ENCODE measurements around the gene TOMM40.
A peak's percentile ranks its signal among the peaks of the same experiment; 100 is the strongest.
"Not testable (repeated sequence)": the region's sequence is repeated elsewhere in the genome, so short reads cannot be mapped to it uniquely, and the experiment has no call there.

TOMM40 gene

GRCh38 chr19:44926245-44927077 is 35.4 kb downstream of the TOMM40 start:
- H3K27me3 ChIP-seq (ENCODE audit: control insufficient read depth, insufficient read depth, low read length); H3K9me3 ChIP-seq (ENCODE audit: control insufficient read depth, low read length); H3K4me3 ChIP-seq (ENCODE audit: low read length); H3K36me3 ChIP-seq (ENCODE audit: control insufficient read depth, insufficient read depth, low read length): not testable (repeated sequence)
- Histone ChIP-seq H3K9ac (ENCODE audit: low read length) (peak overlapping the region; percentile 43), H3K4me1 (ENCODE audit: control insufficient read depth, insufficient read depth, low read length) (peaks cover 16% of the 10 kb centered on the region)

DNA sequence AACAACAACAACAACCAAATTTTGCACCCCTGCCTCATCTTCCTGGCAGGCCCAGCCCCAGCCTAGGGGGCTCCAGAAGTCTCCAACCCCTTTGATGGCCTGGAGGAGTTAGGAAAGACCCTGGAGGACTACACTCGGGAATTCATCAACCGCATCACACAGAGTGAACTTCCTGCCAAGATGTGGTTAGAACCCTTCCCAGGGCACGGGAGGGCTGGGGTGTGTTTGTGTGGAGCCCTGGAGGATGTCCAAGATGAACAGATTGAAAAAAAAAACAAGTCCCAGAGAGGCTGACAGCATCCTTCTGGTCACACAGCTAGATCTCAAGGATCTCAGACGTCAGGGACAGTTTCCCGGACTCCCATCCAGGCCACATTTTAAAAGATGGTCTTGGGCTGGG is 36.7 kb downstream of the TOMM40 start:
- Histone ChIP-seq H3K9me3 (ENCODE audit: control insufficient read depth, low read length) (no peaks in the 10 kb centered on the region), H3K4me1 (ENCODE audit: control insufficient read depth, insufficient read depth, low read length) (peaks cover 16% of the 10 kb centered on the region), H3K9ac (ENCODE audit: low read length) (no peak overlapping the region), H3K27me3 (ENCODE audit: control insufficient read depth, insufficient read depth, low read length) (no peaks in the 10 kb centered on the region), H3K36me3 (ENCODE audit: control insufficient read depth, insufficient read depth, low read length) (no peaks in the 10 kb centered on the region), H3K4me3 (ENCODE audit: low read length) (no peak overlapping the region)

- peaks cover 12% of the 10 kb centered on the region for H3K4me1 ChIP-seq (ENCODE audit: control insufficient read depth, insufficient read depth, low read length)
- no peaks in the 10 kb centered on the region for H3K9me3 ChIP-seq (ENCODE audit: control insufficient read depth, low read length)
- no peaks in the 10 kb centered on the region for H3K27me3 ChIP-seq (ENCODE audit: control insufficient read depth, insufficient read depth, low read length)
- no peak overlapping the region for H3K4me3 ChIP-seq (ENCODE audit: low read length)
- no peaks in the 10 kb centered on the region for H3K36me3 ChIP-seq (ENCODE audit: control insufficient read depth, insufficient read depth, low read length)
- H3K9ac ChIP-seq (ENCODE audit: low read length): no peak overlapping the region
These were observed 39.0 kb downstream of the TOMM40 start for GRCh38 chr19:44930088-44930487.

DNA sequence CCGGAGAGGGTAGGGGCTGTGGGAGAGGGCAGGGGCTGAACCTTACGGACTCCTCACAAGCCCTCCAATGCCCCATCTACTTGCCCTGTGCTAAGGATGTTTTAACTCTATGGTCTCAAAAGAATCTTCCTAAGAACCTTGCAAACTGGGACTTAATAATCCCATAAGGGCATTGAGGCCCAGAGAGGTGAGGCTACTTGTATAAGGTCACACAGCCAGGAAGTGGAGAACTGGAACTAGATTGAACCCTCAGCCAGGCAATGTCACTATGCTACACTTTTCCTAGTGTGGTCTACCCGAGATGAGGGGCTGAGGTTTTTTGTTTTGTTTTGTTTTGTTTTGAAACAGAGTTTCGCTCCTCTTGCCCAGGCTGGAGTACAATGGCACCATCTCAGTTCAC is 40.5 kb downstream of the TOMM40 start:
- H3K4me1 ChIP-seq (ENCODE audit: control insufficient read depth, insufficient read depth, low read length): peaks cover 19% of the 10 kb centered on the region
- H3K4me3 ChIP-seq (ENCODE audit: low read length): no peak overlapping the region
- H3K9me3 ChIP-seq (ENCODE audit: control insufficient read depth, low read length): no peaks in the 10 kb centered on the region
- no peaks in the 10 kb centered on the region for H3K36me3 ChIP-seq (ENCODE audit: control insufficient read depth, insufficient read depth, low read length)
- H3K9ac ChIP-seq (ENCODE audit: low read length): no peak overlapping the region
- no peaks in the 10 kb centered on the region for H3K27me3 ChIP-seq (ENCODE audit: control insufficient read depth, insufficient read depth, low read length)

GRCh38 chr19:44939668-44940067 is 48.6 kb downstream of the TOMM40 start:
- Histone ChIP-seq H3K9ac (ENCODE audit: low read length) (no peak overlapping the region), H3K4me1 (ENCODE audit: control insufficient read depth, insufficient read depth, low read length) (peaks cover 6% of the 10 kb centered on the region), H3K9me3 (ENCODE audit: control insufficient read depth, low read length) (no peaks in the 10 kb centered on the region), H3K27me3 (ENCODE audit: control insufficient read depth, insufficient read depth, low read length) (no peaks in the 10 kb centered on the region), H3K36me3 (ENCODE audit: control insufficient read depth, insufficient read depth, low read length) (no peaks in the 10 kb centered on the region), H3K4me3 (ENCODE audit: low read length) (no peak overlapping the region)

DNA sequence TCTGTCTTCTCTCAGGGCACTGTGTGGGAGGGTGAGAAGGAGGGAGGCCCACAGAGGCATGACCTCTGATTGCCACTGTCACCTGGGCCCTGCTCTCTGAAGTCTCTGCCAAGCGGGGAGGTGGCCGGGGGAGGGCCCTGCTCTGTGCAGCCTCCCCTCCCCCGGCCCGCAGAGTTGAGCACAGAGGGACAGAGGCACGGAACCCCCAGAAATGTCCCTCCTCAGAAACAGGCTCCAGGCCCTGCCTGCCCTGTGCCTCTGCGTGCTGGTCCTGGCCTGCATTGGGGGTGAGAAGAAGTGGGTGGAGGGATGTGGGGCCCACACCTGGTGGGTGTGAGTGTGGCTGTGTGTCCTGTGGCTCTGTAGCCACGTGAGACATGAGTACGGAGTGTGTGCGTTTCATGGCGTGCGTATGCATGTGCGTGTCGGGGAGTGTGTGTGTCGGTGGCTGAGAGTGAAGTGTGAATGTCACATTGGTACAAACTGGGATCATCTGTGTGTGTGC is 51.1 kb downstream of the TOMM40 start, which contains the start of gene APOC4:
Gene APOC4, plus strand, starts transcription at position 171 of the 505 bp plus-strand sequence. Its CDS starts 41 bp downstream, at position 212.
- Histone ChIP-seq H3K4me1 (ENCODE audit: control insufficient read depth, insufficient read depth, low read length) (no peaks in the 10 kb centered on the region), H3K4me3 (ENCODE audit: low read length) (no peak within 1 kb of the TSS), H3K36me3 (ENCODE audit: control insufficient read depth, insufficient read depth, low read length) (no peaks in the 10 kb centered on the region), H3K9me3 (ENCODE audit: control insufficient read depth, low read length) (no peaks in the 10 kb centered on the region), H3K9ac (ENCODE audit: low read length) (no peak within 1 kb of the TSS), H3K27me3 (ENCODE audit: control insufficient read depth, insufficient read depth, low read length) (no peaks in the 10 kb centered on the region)

DNA sequence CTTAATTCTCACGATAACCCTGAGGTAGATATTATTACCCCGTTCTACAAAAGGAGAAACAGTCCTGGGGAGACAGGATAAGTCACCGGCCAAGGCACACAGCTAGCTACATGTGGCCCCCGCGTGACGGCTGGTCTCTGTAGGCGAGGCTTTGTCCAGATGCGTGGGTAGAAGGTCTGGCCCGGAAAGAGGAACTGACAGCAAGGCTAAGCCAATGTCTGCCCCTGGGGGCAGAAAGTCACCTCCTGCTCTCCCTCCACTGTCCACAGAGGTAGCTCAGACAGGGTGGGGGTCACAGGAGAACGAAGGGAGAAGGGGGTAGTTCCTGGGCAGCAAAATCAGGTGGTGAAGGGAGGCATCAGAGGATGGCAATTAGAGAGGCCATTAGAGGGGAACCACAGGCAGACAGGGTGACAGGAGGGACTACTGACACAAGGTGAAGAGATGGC is 52.8 kb downstream of the TOMM40 start:
- H3K27me3 ChIP-seq (ENCODE audit: control insufficient read depth, insufficient read depth, low read length): no peaks in the 10 kb centered on the region
- no peak overlapping the region for H3K9ac ChIP-seq (ENCODE audit: low read length)
- H3K9me3 ChIP-seq (ENCODE audit: control insufficient read depth, low read length): no peaks in the 10 kb centered on the region
- H3K36me3 ChIP-seq (ENCODE audit: control insufficient read depth, insufficient read depth, low read length): no peaks in the 10 kb centered on the region
- no peaks in the 10 kb centered on the region for H3K4me1 ChIP-seq (ENCODE audit: control insufficient read depth, insufficient read depth, low read length)
- no peak overlapping the region for H3K4me3 ChIP-seq (ENCODE audit: low read length)

- H3K4me1 ChIP-seq (ENCODE audit: control insufficient read depth, insufficient read depth, low read length): peaks cover 7% of the 10 kb centered on the region
- no peak overlapping the region for H3K4me3 ChIP-seq (ENCODE audit: low read length)
- no peaks in the 10 kb centered on the region for H3K27me3 ChIP-seq (ENCODE audit: control insufficient read depth, insufficient read depth, low read length)
- no peaks in the 10 kb centered on the region for H3K9me3 ChIP-seq (ENCODE audit: control insufficient read depth, low read length)
- no peaks in the 10 kb centered on the region for H3K36me3 ChIP-seq (ENCODE audit: control insufficient read depth, insufficient read depth, low read length)
- H3K9ac ChIP-seq (ENCODE audit: low read length): no peak overlapping the region
These were observed 56.1 kb downstream of the TOMM40 start for GRCh38 chr19:44947041-44947581.

DNA sequence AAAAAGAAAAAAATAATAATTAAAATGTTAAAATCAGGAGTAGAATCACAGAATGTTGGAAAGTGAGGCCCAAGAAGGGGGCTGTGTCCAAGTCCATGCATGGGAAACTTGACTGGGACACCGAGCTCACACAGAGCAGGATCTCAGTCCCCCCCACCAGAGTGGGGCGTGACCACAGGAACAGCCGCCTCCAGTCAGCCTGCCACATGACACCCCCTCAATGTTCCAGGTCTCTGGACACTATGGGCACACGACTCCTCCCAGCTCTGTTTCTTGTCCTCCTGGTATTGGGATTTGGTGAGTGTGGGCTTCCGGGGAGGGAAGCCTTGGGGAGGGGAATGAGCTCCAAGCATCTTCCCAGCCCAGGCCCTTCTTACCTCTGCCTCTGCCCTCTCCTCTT is 57.2 kb downstream of the TOMM40 start:
- Histone ChIP-seq H3K4me1 (ENCODE audit: control insufficient read depth, insufficient read depth, low read length) (peaks cover 7% of the 10 kb centered on the region), H3K9me3 (ENCODE audit: control insufficient read depth, low read length) (no peaks in the 10 kb centered on the region), H3K9ac (ENCODE audit: low read length) (no peak overlapping the region)

DNA sequence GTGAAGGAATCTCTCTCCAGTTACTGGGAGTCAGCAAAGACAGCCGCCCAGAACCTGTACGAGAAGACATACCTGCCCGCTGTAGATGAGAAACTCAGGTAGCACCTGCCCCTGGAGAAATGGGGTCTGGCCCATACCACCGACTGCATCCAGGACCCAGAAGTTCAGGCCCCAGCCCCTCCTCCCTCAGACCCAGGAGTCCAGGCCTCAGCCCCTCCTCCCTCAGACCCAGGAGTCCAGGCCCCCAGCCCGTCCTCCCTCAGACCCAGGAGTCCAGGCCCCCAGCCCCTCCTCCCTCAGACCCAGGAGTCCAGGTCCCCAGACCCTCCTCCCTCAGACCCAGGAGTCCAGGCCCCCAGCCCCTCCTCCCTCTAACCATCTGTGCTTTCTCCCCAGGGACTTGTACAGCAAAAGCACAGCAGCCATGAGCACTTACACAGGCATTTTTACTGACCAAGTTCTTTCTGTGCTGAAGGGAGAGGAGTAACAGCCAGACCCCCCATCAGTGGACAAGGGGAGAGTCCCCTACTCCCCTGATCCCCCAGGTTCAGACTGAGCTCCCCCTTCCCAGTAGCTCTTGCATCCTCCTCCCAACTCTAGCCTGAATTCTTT is 57.8 kb downstream of the TOMM40 start:
- Histone ChIP-seq H3K4me1 (ENCODE audit: control insufficient read depth, insufficient read depth, low read length) (peaks cover 7% of the 10 kb centered on the region), H3K4me3 (ENCODE audit: low read length) (no peak overlapping the region), H3K9me3 (ENCODE audit: control insufficient read depth, low read length) (no peaks in the 10 kb centered on the region), H3K27me3 (ENCODE audit: control insufficient read depth, insufficient read depth, low read length) (no peaks in the 10 kb centered on the region), H3K36me3 (ENCODE audit: control insufficient read depth, insufficient read depth, low read length) (no peaks in the 10 kb centered on the region), H3K9ac (ENCODE audit: low read length) (no peak overlapping the region)

More for the DNA sequence above, 57.2 kb downstream of the TOMM40 start:
- H3K27me3 ChIP-seq (ENCODE audit: control insufficient read depth, insufficient read depth, low read length): no peaks in the 10 kb centered on the region
- no peak overlapping the region for H3K4me3 ChIP-seq (ENCODE audit: low read length)
- no peaks in the 10 kb centered on the region for H3K36me3 ChIP-seq (ENCODE audit: control insufficient read depth, insufficient read depth, low read length)

DNA sequence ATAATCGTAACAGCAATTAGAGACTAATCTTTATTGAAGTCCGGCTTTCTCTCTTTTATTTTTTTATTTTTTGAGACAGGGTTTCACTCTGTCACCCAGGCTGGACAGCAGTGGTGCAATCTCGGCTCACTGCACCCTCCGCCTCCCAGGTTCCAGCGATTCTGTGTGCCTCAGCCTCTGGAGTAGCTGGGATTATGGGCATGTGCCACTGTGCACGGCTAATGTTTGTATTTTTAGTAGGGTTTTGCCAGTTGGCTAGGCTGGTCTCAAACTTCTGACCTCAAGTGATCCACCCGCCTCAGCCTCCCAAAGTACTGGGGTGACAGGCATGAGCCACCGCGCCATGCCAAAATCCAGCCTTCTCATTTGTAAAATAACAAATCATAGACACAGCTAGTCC is 58.5 kb downstream of the TOMM40 start:
- Histone ChIP-seq H3K36me3 (ENCODE audit: control insufficient read depth, insufficient read depth, low read length) (no peaks in the 10 kb centered on the region), H3K9me3 (ENCODE audit: control insufficient read depth, low read length) (no peaks in the 10 kb centered on the region), H3K27me3 (ENCODE audit: control insufficient read depth, insufficient read depth, low read length) (no peaks in the 10 kb centered on the region), H3K9ac (ENCODE audit: low read length) (no peak overlapping the region), H3K4me3 (ENCODE audit: low read length) (no peak overlapping the region), H3K4me1 (ENCODE audit: control insufficient read depth, insufficient read depth, low read length) (peaks cover 7% of the 10 kb centered on the region)

All from mucosa of stomach (tissue), 1 donor.